Chondrocyte (in vitro differentiated cells): Measurements from ENCODE around the gene ATF3. TPM values are rescaled to one million over a fixed set of nuclear protein-coding genes. Genes with fewer than 3 reads are reported as not detected.
A peak's percentile ranks its signal among the peaks of the same experiment; 100 is the strongest.

Experiments used
- DNase-seq: peaks from one replicate; pipeline ENCODE4 v3.0.0; 2021; ENCODE audit warnings: mixed read lengths, low spot score
- H3K27ac Mint-ChIP-seq: one replicate; pipeline ENCODE4 v1.8.0; 2021; ENCODE audit warnings: mild to moderate bottlenecking, moderate library complexity, mixed read lengths; ENCODE audit not compliant: unreplicated experiment
- H3K27me3 Mint-ChIP-seq: 2 replicates; pipeline ENCODE4 v1.8.0; 2021; ENCODE audit warnings: low read depth, mixed read lengths
- H3K36me3 Mint-ChIP-seq: 2 replicates; pipeline ENCODE4 v1.8.0; 2021; ENCODE audit warnings: low read depth, mixed read lengths
- H3K4me1 Mint-ChIP-seq: 2 replicates; pipeline ENCODE4 v1.8.0; 2021; ENCODE audit warnings: low read depth, mild to moderate bottlenecking, mixed read lengths
- H3K4me3 Mint-ChIP-seq: one replicate; pipeline ENCODE4 v1.8.0; 2021; ENCODE audit warnings: mild to moderate bottlenecking, moderate library complexity, mixed read lengths; ENCODE audit not compliant: unreplicated experiment
- H3K9me3 Mint-ChIP-seq: 2 replicates; pipeline ENCODE4 v1.8.0; 2021; ENCODE audit warnings: low read depth, mixed read lengths
- total RNA-seq: library from RNA; stranded (reverse); gene quantifications from 3 replicates; pipeline ENCODE4 v1.2.1, GENCODE V29; 2021
- TF ChIP-seq, protein P1 (sequence below): fragments of 200-600 bp; sonication (generic); IDR thresholded peaks from 2 replicates; pipeline ENCODE4 v1.5.0; 2021; ENCODE audit warnings: antibody characterized with exemption, mild to moderate bottlenecking, moderate library complexity

The ATF3 gene
- total RNA-seq, 1 donor from 2014 or later = 50.2 TPM

DNA sequence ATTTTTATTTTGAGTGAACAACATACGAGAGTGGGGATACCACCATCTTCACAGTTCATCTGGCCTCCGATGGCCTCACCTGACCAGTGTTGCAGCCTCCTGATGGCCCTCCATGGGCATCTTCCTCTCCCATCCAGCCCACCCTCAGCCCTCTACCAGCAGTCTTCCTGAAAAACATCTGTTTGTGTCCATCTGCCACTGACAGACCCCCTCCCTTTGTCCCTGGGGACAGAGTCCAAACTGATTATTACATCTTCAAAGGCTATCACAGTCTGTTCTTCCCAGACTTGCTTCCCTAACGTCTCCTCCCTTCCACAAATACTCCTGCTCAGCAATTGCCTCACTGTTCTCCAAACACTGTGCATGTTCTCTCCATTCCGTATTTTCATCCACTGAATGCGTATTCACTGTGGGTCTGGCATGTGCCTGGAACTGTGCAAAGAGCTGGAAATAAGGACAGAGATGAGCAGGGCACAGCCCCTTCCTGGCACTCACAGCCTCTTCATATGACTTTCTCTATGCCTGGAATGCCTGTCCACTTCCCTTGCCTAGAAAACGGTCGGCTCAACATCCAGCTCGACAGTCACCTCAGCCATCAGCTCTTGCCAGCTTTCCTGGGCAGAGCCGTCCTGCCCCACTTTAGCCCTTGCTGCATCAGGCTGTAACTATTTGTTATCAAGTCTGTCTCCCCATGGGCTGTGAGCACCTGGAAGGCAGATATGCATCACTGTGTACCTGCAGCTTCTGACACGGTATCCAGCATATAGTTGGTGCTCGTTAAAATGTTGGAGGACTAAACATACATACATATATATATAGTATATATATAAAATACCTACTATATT, 8.3 kb upstream of the ATF3 start:
- Mint-ChIP-seq H3K36me3 (peaks cover 2% of the 10 kb centered on the region), H3K9me3 (no peaks in the 10 kb centered on the region), H3K4me1 (peaks cover 25% of the 10 kb centered on the region), H3K4me3 (no peak overlapping the region), H3K27ac (no peak overlapping the region), H3K27me3 (peaks cover 33% of the 10 kb centered on the region)
- TF ChIP-seq, protein P1, sequence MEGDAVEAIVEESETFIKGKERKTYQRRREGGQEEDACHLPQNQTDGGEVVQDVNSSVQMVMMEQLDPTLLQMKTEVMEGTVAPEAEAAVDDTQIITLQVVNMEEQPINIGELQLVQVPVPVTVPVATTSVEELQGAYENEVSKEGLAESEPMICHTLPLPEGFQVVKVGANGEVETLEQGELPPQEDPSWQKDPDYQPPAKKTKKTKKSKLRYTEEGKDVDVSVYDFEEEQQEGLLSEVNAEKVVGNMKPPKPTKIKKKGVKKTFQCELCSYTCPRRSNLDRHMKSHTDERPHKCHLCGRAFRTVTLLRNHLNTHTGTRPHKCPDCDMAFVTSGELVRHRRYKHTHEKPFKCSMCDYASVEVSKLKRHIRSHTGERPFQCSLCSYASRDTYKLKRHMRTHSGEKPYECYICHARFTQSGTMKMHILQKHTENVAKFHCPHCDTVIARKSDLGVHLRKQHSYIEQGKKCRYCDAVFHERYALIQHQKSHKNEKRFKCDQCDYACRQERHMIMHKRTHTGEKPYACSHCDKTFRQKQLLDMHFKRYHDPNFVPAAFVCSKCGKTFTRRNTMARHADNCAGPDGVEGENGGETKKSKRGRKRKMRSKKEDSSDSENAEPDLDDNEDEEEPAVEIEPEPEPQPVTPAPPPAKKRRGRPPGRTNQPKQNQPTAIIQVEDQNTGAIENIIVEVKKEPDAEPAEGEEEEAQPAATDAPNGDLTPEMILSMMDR = no peak
- DNase-seq = no peak

DNA sequence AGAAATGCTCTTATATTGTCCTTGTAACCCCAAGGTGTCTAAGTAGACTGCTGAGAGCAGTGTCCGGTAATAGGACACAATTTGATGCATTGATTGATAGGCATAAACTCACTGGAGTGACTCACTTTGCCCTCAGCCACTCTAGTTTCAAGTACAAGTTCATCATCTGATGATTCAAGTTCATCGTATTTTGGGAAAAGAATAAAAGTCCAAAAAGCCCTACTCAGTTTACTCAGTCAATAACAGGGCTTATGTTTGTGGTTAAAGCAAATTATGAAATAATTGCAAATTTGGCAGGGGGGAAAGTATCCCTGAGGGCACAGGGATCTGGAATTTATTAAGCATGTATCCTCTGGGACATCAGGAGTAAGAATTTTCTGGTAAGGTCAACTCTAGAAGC, 7.6 kb upstream of the ATF3 start:
- DNase-seq = no peak
- no peaks in the 10 kb centered on the region for H3K9me3 Mint-ChIP-seq
- H3K27me3 Mint-ChIP-seq = peaks cover 33% of the 10 kb centered on the region
- H3K36me3 Mint-ChIP-seq = peaks cover 2% of the 10 kb centered on the region
- no peak overlapping the region for H3K4me3 Mint-ChIP-seq
- no peak overlapping the region for H3K27ac Mint-ChIP-seq
- peaks cover 27% of the 10 kb centered on the region for H3K4me1 Mint-ChIP-seq
- TF ChIP-seq, protein P1 = no peak

DNA sequence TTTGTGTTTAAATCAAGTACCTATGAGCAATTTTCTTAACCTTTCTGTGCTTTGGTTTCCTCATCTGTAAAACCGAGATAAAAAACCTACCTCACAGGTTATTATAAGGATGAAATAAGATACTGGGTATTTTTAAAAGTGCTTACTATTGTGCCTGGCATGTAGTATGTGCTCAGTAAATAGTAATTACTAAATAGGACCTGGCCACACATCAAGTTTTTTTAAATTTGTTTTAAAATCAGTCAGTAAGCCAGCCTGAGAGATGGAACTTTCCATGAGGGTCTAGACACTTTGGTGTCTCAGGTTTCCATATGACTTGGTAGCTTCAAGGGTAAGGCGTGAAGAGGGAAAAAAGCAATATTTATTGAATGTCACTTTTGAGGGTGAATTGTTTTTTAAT, 7.0 kb upstream of the ATF3 start:
- Mint-ChIP-seq H3K27ac (no peak overlapping the region), H3K4me3 (no peak overlapping the region), H3K4me1 (peaks cover 27% of the 10 kb centered on the region), H3K9me3 (no peaks in the 10 kb centered on the region), H3K36me3 (peaks cover 2% of the 10 kb centered on the region), H3K27me3 (peaks cover 35% of the 10 kb centered on the region)
- TF ChIP-seq, protein P1 = no peak
- no peak for DNase-seq

DNA sequence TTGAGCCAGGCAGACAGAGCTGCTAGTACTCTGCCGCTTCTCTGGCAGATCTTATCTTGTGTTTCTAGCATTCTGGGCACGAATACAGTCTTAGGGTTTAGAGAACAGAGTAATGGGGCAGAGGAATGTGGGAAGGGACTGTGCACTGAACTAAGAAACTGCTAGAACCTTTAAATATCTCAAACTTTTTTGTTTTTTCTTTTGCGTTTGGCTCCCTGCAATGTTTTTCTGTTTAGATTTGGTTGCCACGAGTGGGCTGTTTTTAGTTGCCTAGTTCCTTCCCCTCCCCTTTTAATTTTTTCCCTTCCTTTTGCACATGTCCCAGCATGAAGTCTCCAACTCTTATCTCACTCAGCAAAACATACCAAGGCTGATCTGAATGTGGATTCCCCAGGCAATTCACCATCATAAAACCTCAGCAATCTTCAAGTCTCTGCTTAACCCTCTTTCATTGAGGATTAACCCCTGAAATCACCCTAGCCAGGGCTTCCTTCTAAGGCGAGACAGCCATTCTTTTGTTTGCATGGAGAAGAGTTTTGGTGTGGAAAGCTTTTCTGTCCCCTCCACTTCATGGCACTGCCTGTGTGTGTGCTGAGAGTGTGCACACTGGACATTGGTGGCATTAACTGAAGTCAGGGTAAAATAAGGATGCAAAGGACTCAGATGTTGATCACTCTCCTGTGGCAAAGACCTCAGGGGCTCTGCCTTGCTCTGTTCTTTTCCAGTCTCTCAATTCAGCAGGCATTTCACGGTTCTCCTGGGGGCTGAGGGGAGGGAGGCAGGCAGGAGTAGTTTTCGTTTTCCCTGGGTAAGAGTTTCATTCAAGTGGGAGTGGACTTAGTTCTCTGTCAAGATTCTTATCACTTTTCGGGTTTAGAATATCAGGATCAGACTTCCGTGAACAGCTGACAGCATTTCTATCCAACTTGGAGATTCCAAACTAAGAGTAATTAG, 2.8 kb upstream of the ATF3 start:
- DNase-seq = no peak
- peaks cover 39% of the 10 kb centered on the region for H3K4me1 Mint-ChIP-seq
- H3K27ac Mint-ChIP-seq = peak overlapping the region; percentile 71
- H3K4me3 Mint-ChIP-seq = peak overlapping the region; percentile 90
- no peaks in the 10 kb centered on the region for H3K9me3 Mint-ChIP-seq
- peaks cover 29% of the 10 kb centered on the region for H3K27me3 Mint-ChIP-seq
- H3K36me3 Mint-ChIP-seq = peaks cover 2% of the 10 kb centered on the region
- TF ChIP-seq, protein P1 = no peak
